ENCODE data around the gene PNN. TPM values are rescaled to one million over a fixed set of nuclear protein-coding genes. Genes with fewer than 3 reads are reported as not detected.

Gene PNN
- total and polyA plus RNA-seq, 10 of the 15 experiments (the other 5 are each of a cell fraction or from before 2014, with no cell fraction given) = 44.2 to 166 (median 91.0) TPM

DNA sequence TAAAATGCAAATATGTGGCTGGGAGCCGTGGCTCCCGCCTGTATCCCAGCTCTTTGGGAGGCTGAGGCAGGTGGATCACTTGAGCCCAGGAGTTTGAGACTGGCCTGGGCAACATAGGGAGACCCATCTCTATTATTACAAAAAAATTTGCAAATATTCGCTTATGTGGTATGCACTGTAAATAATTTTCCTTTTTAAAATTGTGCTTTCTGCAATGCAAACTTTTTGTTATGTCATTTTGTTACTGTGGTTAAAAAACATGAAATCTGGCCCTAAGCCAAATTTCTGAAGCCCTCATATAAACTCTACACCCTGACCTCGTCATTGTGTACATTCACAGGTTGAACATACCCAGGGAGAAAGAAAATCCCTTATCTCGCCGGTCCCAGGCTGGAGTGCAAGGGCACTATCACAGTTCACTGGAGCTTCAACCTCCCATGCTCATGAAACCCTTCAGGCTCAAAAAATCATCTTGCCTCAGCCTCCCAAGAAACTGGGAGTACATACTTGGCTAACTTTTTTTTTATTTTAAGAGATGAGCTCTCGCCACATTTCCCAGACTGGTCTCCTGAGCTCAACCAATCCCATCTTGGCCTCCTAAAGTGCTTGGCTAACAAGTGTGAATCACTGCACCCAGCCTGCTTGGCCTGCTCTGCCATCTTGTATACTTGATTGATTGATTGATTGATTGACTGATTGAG lies 29.6 kb upstream of the PNN start:
- DNase-seq (ENCODE audit: low read depth, low spot score) = no peak
- in situ Hi-C loops (cut with MboI) (no loop called here), intact Hi-C loops (cut with micrococcal nuclease; ENCODE audit: unreplicated experiment) (no loop called here)
- H3K4me1 ChIP-seq (ENCODE audit: control insufficient read depth, insufficient read depth, low read length) = no peaks in the 10 kb centered on the region
- RAD21 ChIA-PET (ENCODE audit: unreplicated experiment) = interaction anchor here (0.7 kb wide), 1 partner anchor 299 kb away, joined by 6 read pairs; no protein-coding TSS in a partner anchor
- H3K27me3 ChIP-seq (replicated peaks in 1 of 2; ENCODE audit: control insufficient read depth in 2 of 2, insufficient read depth in 2 of 2, low read length in 1 of 2) = no peaks in the 10 kb centered on the region
- FAIRE-seq = no peak
- no peak for ATAC-seq
- CTCF ChIA-PET = interaction anchor here (0.6 kb wide), 1 partner anchor 236 kb away, joined by 6 read pairs; no protein-coding TSS in a partner anchor
- SMC1A ChIA-PET (ENCODE audit: uncharacterized antibody, unreplicated experiment) = interaction anchor here (1.4 to 1.5 kb wide), 2 partner anchors 10 to 111 kb away, joined by 3 to 4 read pairs; no protein-coding TSS in a partner anchor
- H4K20me1 ChIP-seq (ENCODE audit: control insufficient read depth, insufficient read depth) = no peaks in the 10 kb centered on the region
- H3K4me3 ChIP-seq = no peak overlapping the region
- H3K4me2 ChIP-seq (ENCODE audit: control insufficient read depth, insufficient read depth) = no peak overlapping the region
- peaks cover 3% of the 10 kb centered on the region; the same call in 2 of the 3 replicates for H3K9me3 ChIP-seq (replicated peaks; ENCODE audit: control insufficient read depth, insufficient read depth, low read length)
- POLR2A ChIA-PET = interaction anchor here (0.6 to 0.7 kb wide), 3 partner anchors 19 to 51 kb away, joined by 3 to 7 read pairs (median 3); no protein-coding TSS in a partner anchor
- TF ChIP-seq ZBTB11 (CRISPR knock-in tag; IDR thresholded peaks at IDR 0.05) = no peak
- no peak for TF ChIP-seq CHD4 (IDR thresholded peaks at IDR 0.05)
- TF ChIP-seq LARP7 (IDR thresholded peaks at IDR 0.05) = no peak
- 86% methylated on average over 7 of the region's 7 CpGs for WGBS (ENCODE audit: insufficient coverage, insufficient replicate concordance, low lambda C conversion rate, missing lambda C conversion rate)
- no peaks in the 10 kb centered on the region for H3K79me2 ChIP-seq (ENCODE audit: control insufficient read depth, insufficient read depth, low read length)
- H2AFZ ChIP-seq (ENCODE audit: control insufficient read depth, low read depth, low read length) = no peak overlapping the region
- BruUV-seq (replicated peaks) = no TSS peak
- no peaks in the 10 kb centered on the region; a peak in 2 of 4 replicates for H3K36me3 ChIP-seq (ENCODE audit: control insufficient read depth in 2 of 2, insufficient read depth in 2 of 2, low read length in 1 of 2)
- H3K9ac ChIP-seq (ENCODE audit: control insufficient read depth, insufficient read depth, low read length) = no peak overlapping the region
- H3K27ac ChIP-seq (ENCODE audit: control insufficient read depth, insufficient read depth) = no peak overlapping the region

Data from GM12878 (cell line).